Gastroesophageal sphincter (tissue), 4 donors: ENCODE measurements around the gene GRM4. TPM values are rescaled to one million over a fixed set of nuclear protein-coding genes. Genes with fewer than 3 reads are reported as not detected.
"Not testable (repeated sequence)": the region's sequence is repeated elsewhere in the genome, so short reads cannot be mapped to it uniquely, and the experiment has no call there.

Experiments
- ATAC-seq: fragments of 150-250 bp; one replicate; pipeline ENCODE4 v1.9.1; 2016; ENCODE audit warnings: mild to moderate bottlenecking, moderate library complexity
- H3K27ac ChIP-seq, 4 donors: fragments of 200-600 bp; sonication (generic) in 3 of 4; 1 replicate in 3 of 4; 2 replicates in 1 of 4; pipeline ENCODE4 v1.5.1; 2016 to 2019
- H3K27me3 ChIP-seq: fragments of 200-600 bp; sonication (generic); one replicate; pipeline ENCODE4 v1.5.1; 2019
- H3K36me3 ChIP-seq, 2 donors: fragments of 200-600 bp; sonication (generic); one replicate each; pipeline ENCODE4 v1.5.1; 2019; ENCODE audit warnings: control low read depth in 1 of 2
- H3K4me1 ChIP-seq, 3 donors: fragments of 200-600 bp; sonication (generic); 1 replicate in 2 of 3; 2 replicates in 1 of 3; pipeline ENCODE4 v1.5.1; 2016 to 2019; ENCODE audit warnings: control low read depth in 2 of 3
- H3K4me3 ChIP-seq, 2 donors: fragments of 200-600 bp; sonication (generic); one replicate each; pipeline ENCODE4 v1.5.1; 2019; ENCODE audit warnings: mild to moderate bottlenecking in 1 of 2, moderate library complexity in 1 of 2
- H3K9me3 ChIP-seq, 3 donors: fragments of 200-600 bp; sonication (generic); one replicate each; pipeline ENCODE4 v1.5.1; 2017 to 2019; ENCODE audit warnings: control low read depth in 2 of 3
- CTCF ChIP-seq, 4 experiments: fragments of 200-600 bp in 2 of 4; fragments of 450-650 bp in 2 of 4; sonication (generic) in 1 of 4; IDR thresholded peaks; one replicate each; pipeline ENCODE4 v1.5.1; 2017 to 2019; ENCODE audit warnings: antibody characterized with exemption in 4 of 4, mild to moderate bottlenecking in 2 of 4, moderate library complexity in 2 of 4
- EP300 ChIP-seq: sonication (generic); formaldehyde crosslinking; IDR thresholded peaks from one replicate; pipeline ENCODE4 v1.6.1; 2017; ENCODE audit warnings: antibody characterized with exemption, mild to moderate bottlenecking
- POLR2A ChIP-seq, 2 donors: fragments of 450-650 bp; IDR thresholded peaks; one replicate each; pipeline ENCODE4 v1.6.1; 2017; ENCODE audit warnings: antibody characterized with exemption in 2 of 2, mild to moderate bottlenecking in 2 of 2, moderate library complexity in 1 of 2
- POLR2AphosphoS5 ChIP-seq: sonication (generic); formaldehyde crosslinking; IDR thresholded peaks from one replicate; pipeline ENCODE4 v1.6.1; 2017; ENCODE audit warnings: antibody characterized with exemption
- WGBS, 2 donors: methylation state at CpG; one replicate each; pipeline ENCODE4 v1.1.5; 2018; ENCODE audit warnings: low coverage in 1 of 2; 5-methylcytosine and 5-hydroxymethylcytosine counted together
- total RNA-seq, 4 donors: library from RNA; depleted of rRNA; stranded (reverse); fragments of >200 nt; gene quantifications; one replicate each; pipeline ENCODE4 v1.1.0, GENCODE V29; 2016

GRM4 gene
- total RNA-seq, 4 donors from 2014 or later: not detected

DNA sequence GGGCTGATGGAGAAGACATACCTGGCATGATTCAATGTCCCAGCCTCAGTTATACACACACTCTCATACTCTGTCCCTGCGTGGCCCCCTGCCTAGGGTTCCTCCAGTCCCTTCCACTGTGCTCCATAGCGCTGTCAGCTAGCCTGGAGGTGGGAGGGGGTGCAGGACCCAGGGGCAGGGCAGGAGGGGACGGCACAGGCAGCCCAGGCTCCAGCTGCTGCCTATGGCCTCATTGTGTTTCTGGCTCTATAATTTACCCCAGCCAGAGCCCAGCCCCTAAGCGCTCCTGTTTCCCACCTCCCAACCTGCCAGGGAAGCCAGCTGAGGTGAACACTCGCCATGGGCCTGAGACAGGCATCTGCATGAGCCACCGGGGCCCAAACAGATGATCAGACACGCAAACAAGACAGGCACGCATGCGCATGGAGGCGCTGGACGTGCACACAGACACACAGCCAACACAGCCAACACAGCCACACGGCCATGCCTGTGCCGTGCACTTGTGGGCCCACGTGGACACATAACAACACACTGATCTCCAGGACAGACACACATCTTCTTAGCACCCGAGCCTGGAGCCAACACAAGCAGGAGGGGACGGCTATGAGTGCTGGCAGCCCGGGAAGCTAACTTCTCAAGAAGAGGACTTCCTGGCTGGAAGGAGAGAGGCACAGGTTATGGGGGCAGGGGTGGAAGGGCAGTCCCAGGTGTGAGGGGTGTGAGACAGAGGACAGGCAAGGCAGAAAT is 124.9 kb downstream of the GRM4 start:
- Histone ChIP-seq H3K27ac (no peak overlapping the region), H3K27me3 (peaks cover 61% of the 10 kb centered on the region), H3K4me3 (no peak overlapping the region), H3K9me3 (no peaks in the 10 kb centered on the region), H3K36me3 (no peaks in the 10 kb centered on the region), H3K4me1 (no peaks in the 10 kb centered on the region)
- no peak for ATAC-seq
- TF ChIP-seq POLR2AphosphoS5 (no peak), CTCF (IDR thresholded peaks at IDR 0.05) (no peak), POLR2A (IDR thresholded peaks at IDR 0.05) (no peak), EP300 (no peak)
- WGBS, 2 donors: 68 to 90% methylated on average over 2 to 6 of the region's 17 CpGs

- Histone ChIP-seq H3K36me3 (no peaks in the 10 kb centered on the region), H3K9me3 (no peaks in the 10 kb centered on the region), H3K27ac (no peak overlapping the region), H3K4me3 (no peak overlapping the region), H3K4me1 (no peaks in the 10 kb centered on the region), H3K27me3 (peaks cover 60% of the 10 kb centered on the region)
- WGBS, 2 donors: 67 to 100% methylated on average over 1 to 2 of the region's 5 CpGs
- ATAC-seq: no peak
- TF ChIP-seq EP300 (no peak), POLR2A (IDR thresholded peaks at IDR 0.05) (no peak), CTCF (IDR thresholded peaks at IDR 0.05) (no peak), POLR2AphosphoS5 (no peak)
Observed at GRCh38 chr6:34020278-34020677, 125.6 kb downstream of the GRM4 start.

- Histone ChIP-seq H3K36me3 (no peaks in the 10 kb centered on the region), H3K4me3 (no peak overlapping the region), H3K27ac (no peak overlapping the region), H3K27me3 (peaks cover 54% of the 10 kb centered on the region), H3K4me1 (no peaks in the 10 kb centered on the region), H3K9me3 (no peaks in the 10 kb centered on the region)
- TF ChIP-seq POLR2AphosphoS5 (no peak), EP300 (no peak), POLR2A (IDR thresholded peaks at IDR 0.05) (no peak), CTCF (IDR thresholded peaks at IDR 0.05) (no peak)
- 61 to 80% methylated on average over 1 to 2 of the region's 7 CpGs for WGBS, 2 donors
- ATAC-seq: no peak
Observed at GRCh38 chr6:34018961-34019606, 126.8 kb downstream of the GRM4 start.

DNA sequence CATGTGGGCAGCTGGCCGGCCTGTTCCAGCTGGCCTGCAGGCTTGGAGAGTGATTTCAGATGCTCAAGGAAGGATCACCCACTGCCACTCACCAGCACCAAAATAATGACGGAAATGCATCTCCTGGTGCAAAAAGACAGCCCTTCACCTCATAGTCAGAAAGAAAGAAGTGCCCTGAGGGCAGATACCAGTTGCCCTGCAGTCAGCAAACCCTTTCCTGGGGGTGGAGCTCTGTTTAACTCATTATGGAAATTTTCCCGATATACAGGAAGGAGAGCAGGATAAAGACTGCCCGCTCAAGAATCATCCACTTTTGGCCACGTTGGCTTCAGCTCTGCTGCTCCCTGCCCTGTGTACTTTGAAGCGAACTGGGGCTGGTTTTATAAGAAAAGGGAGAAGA is 127.9 kb downstream of the GRM4 start:
- Histone ChIP-seq H3K36me3 (no peaks in the 10 kb centered on the region), H3K9me3 (no peaks in the 10 kb centered on the region), H3K4me3 (no peak overlapping the region), H3K4me1 (no peaks in the 10 kb centered on the region), H3K27me3 (peaks cover 44% of the 10 kb centered on the region), H3K27ac (no peak overlapping the region)
- TF ChIP-seq POLR2AphosphoS5: no peak
- no peak for ATAC-seq
- WGBS, 2 donors: 75 to 80% methylated on average over 1 to 5 of the region's 6 CpGs

- Histone ChIP-seq H3K9me3 (no peaks in the 10 kb centered on the region), H3K27me3 (peaks cover 37% of the 10 kb centered on the region), H3K36me3 (no peaks in the 10 kb centered on the region), H3K4me1 (no peaks in the 10 kb centered on the region), H3K4me3 (no peak overlapping the region), H3K27ac (no peak overlapping the region)
- no CpG with 5 or more reads among the region's 54 CpGs for WGBS, 2 donors
- no peak for TF ChIP-seq POLR2A (IDR thresholded peaks at IDR 0.05)
- TF ChIP-seq POLR2AphosphoS5: no peak
- TF ChIP-seq CTCF (IDR thresholded peaks at IDR 0.05): no peak
- TF ChIP-seq EP300: no peak
- ATAC-seq: no peak
Observed at GRCh38 chr6:34017106-34017805, 128.6 kb downstream of the GRM4 start.

- not testable (repeated sequence) for H3K27ac ChIP-seq, ATAC-seq, H3K9me3 ChIP-seq, H3K4me1 ChIP-seq, H3K36me3 ChIP-seq, H3K4me3 ChIP-seq
- peaks cover 30% of the 10 kb centered on the region for H3K27me3 ChIP-seq
- WGBS, 2 donors: 80 to 88% methylated on average over 1 to 3 of the region's 3 CpGs
Observed at GRCh38 chr6:34016573-34016972, 129.3 kb downstream of the GRM4 start.
